HAP-1 (cell line): Measurements from ENCODE around the gene PHKG2.
"Not testable (repeated sequence)": the region's sequence is repeated elsewhere in the genome, so short reads cannot be mapped to it uniquely, and the experiment has no call there.

Experiments used
- DNase-seq, 2 experiments: peaks; one replicate each; pipeline ENCODE4 v3.0.0-alpha.2; 2016 to 2020; ENCODE audit warnings: low spot score in 2 of 2
- H3K27me3 ChIP-seq: fragments of 250-450 bp; sonication (Bioruptor Pico); 2 replicates; pipeline ENCODE4 v1.5.1; 2020; ENCODE audit warnings: low read depth, mild to moderate bottlenecking, moderate library complexity
- H3K36me3 ChIP-seq: fragments of 250-450 bp; sonication (Bioruptor Pico); replicated peaks from 2 replicates; pipeline ENCODE4 v1.5.1; 2020; ENCODE audit warnings: mild to moderate bottlenecking
- H3K4me1 ChIP-seq: fragments of 250-450 bp; sonication (Bioruptor Pico); 2 replicates; pipeline ENCODE4 v1.5.1; 2020; ENCODE audit warnings: mild to moderate bottlenecking
- H3K4me3 ChIP-seq: fragments of 250-450 bp; sonication (Bioruptor Pico); 2 replicates; pipeline ENCODE4 v1.5.1; 2020; ENCODE audit warnings: mild to moderate bottlenecking, moderate library complexity
- H3K9me3 ChIP-seq: fragments of 250-450 bp; sonication (Bioruptor Pico); 2 replicates; pipeline ENCODE4 v1.5.1; 2020; ENCODE audit warnings: mild to moderate bottlenecking, moderate library complexity
- in situ Hi-C: fragments of 300-500 bp; cut with MboI; formaldehyde crosslinking; loops from 3 replicates; pipeline ENCODE4 v1.14.3; 2020; ENCODE audit warnings: low sequenced_read_pairs, inconsistent platforms, mixed read lengths

PHKG2 gene, protein sequence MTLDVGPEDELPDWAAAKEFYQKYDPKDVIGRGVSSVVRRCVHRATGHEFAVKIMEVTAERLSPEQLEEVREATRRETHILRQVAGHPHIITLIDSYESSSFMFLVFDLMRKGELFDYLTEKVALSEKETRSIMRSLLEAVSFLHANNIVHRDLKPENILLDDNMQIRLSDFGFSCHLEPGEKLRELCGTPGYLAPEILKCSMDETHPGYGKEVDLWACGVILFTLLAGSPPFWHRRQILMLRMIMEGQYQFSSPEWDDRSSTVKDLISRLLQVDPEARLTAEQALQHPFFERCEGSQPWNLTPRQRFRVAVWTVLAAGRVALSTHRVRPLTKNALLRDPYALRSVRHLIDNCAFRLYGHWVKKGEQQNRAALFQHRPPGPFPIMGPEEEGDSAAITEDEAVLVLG

DNA sequence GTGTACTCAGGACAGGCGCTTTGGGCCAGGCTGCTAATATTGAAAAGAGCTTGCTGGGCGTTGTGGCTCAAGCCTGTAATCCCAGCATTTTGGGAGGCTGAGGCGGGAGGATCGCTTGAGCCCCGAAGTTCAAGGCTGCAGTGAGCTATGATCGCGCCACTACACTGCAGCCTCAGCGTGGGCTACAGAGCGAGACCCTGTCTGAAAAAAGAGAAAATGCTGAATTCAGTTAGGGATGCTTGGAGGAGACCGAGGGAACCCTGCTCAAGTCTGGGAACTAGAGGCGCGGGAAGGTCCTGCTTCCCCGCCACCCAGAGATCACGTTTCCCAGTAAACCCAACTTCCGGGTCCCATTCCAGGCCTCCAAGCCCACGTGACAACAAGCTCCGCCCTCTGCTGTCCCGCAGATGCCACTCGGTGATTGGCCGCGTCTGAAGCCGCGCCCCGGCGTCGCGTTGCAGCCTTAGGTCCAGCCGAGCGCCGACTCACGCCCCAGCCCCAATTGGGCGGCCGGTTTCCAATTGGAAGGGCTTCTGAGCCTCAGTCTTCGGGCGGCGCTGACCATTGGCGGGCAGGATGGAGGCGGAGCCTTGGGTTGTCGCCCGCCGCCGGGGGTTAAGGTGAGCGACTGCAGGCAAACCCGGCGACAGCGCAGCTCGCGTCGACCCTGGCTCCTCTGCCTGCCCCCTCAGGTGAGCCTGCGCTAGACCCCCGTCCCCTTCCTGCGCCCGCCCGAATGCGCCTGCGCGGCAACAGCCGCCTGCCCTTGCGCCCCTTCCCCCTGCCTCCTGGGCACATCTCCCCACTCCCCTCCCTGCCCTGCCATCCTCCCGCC lies at the start of gene PHKG2:
TSS of gene PHKG2 (plus strand) at position 627 of the 835 bp plus-strand sequence. CDS start 396 bp downstream, outside the sequence.
- DNase-seq, result peak; percentile 98 to 100
- no peaks in the 10 kb centered on the region for H3K9me3 ChIP-seq
- peaks cover 11% of the 10 kb centered on the region for H3K4me1 ChIP-seq
- H3K27me3 ChIP-seq, result no peaks in the 10 kb centered on the region
- peaks cover 27% of the 10 kb centered on the region for H3K36me3 ChIP-seq
- in situ Hi-C loops, result no loop called here
- H3K4me3 ChIP-seq, result peak within 1 kb of the TSS; percentile 79

DNA sequence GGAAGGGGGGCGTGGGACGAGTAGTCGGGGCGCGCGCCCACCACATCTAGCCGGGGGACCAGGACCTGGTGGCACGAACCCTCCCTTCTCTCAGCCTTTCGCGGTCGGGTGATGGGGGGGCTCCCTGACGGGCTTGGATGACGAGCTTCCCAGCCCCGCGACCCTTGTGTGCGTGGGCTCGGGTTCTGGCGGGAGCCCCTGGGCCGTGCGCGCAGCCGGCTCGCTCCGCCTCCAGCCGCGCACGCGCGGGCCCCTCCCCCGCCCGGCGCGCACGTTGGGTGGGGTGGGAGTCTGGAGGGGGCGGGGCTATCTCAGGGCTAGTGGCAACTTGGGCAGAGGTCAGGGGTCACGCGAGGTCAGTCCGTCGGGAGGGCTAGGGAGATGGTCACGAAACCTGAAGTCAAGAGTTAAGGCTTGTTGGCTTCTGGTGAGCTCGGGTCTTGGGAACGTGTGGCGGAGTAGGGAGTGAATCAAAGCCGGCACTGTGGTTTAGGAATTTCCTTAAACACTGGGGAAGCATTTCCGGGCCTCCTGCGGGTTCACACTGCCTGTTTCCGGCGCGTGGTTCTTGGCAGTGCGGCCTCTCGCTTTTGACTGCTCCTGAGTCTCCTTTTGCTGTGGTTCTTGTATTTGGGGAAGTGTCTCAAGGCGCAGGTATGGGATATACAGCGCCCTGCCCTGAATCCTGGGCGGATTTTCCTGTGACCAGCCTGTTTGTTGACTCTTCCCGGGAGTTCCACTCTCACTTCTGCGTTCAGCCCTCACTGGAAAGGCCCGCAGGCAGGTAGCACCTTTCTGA lies 49.2 kb upstream of the PHKG2 start, which contains the start of gene SRCAP:
TSS of gene SRCAP (plus strand) at position 356 of the 799 bp plus-strand sequence. CDS start 1,654 bp downstream, outside the sequence.
- Histone ChIP-seq H3K9me3 (no peaks in the 10 kb centered on the region), H3K4me3 (peak within 1 kb of the TSS; percentile 97), H3K4me1 (peaks cover 10% of the 10 kb centered on the region), H3K27me3 (no peaks in the 10 kb centered on the region), H3K36me3 (peaks cover 40% of the 10 kb centered on the region)
- DNase-seq, result peak; percentile 70 to 90
- in situ Hi-C loops, result loop anchor here (10.0 kb wide), 1 partner anchor 264 kb away; the partner anchor contains the start of gene DCTPP1

DNA sequence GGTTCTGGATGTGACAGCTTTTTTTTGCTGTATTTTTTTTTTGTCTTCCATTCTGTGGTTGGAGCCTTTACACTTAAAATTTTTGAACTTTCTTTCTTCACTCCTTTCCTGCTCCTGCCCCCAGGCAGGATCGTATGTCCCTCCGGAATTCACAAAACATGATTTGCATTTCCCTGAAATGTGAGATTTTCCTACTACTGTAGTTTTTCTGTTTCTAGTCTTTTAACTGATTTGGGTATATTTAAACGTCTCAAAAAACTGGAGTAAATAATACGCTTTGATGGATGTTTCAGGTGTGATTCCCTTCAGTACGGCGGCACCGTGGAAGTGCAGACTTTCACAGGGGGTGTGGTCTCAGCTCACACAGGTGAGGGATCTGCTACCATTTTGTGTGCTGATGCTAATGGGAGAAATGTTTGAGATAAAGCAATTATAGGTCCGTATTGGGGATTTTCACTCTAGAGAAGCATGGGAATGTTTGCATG lies 48.6 kb upstream of the PHKG2 start:
- no peaks in the 10 kb centered on the region for H3K9me3 ChIP-seq
- H3K27me3 ChIP-seq, result no peaks in the 10 kb centered on the region
- no peak for DNase-seq
- peaks cover 46% of the 10 kb centered on the region for H3K36me3 ChIP-seq
- in situ Hi-C loops, result loop anchor here (10.0 kb wide), 1 partner anchor 265 kb away; the partner anchor contains the start of gene DCTPP1
- H3K4me1 ChIP-seq, result peaks cover 10% of the 10 kb centered on the region
- H3K4me3 ChIP-seq, result peak overlapping the region; percentile 97

GRCh38 chr16:30700491-30700890 lies 47.7 kb upstream of the PHKG2 start:
- Histone ChIP-seq H3K4me1 (peaks cover 10% of the 10 kb centered on the region), H3K27me3 (no peaks in the 10 kb centered on the region), H3K9me3 (no peaks in the 10 kb centered on the region), H3K4me3 (peak overlapping the region; percentile 97), H3K36me3 (peaks cover 54% of the 10 kb centered on the region)
- no peak for DNase-seq
- in situ Hi-C loops, result no loop called here

DNA sequence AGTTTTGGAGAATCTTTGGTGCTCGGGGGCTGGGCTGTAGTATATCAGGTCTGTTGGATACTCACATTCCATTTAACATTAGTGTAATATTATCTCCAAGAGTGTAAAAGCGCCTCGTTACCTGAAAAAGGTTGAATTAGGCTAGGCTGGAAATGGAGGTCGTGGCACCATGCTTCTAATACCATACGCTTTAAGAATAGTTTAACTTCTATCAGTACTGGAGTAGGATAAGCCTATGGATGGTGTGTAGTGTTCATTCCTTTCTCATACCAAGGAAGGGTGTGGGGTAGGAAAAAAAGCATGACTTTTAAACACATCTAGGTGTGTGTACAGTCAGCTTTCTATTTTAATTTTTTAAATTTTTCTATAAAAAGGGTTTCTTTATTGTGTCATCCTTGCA lies 47.3 kb upstream of the PHKG2 start:
- Histone ChIP-seq H3K27me3 (no peaks in the 10 kb centered on the region), H3K9me3 (no peaks in the 10 kb centered on the region), H3K36me3 (peaks cover 58% of the 10 kb centered on the region), H3K4me1 (peaks cover 10% of the 10 kb centered on the region), H3K4me3 (no peak overlapping the region)
- no peak for DNase-seq
- in situ Hi-C loops, result no loop called here

DNA sequence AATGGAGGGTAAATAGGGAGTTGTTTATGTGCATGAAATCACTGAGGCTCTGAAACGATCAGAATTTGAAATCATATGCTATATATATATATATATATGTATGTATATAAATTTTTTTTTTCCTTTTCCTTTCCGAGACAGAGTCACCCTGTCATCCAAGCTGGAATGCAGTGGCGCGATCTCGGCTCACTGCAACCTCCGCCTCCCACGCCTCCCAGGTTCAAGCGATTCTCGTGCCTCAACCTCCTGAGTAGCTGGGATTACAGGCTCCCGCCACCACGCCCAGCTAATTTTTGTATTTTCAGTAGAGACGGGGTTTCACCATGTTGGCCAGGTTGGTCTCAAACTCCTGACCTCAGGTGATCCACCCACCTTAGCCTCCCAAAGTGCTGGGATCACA lies 45.2 kb upstream of the PHKG2 start:
- H3K36me3 ChIP-seq, result peaks cover 79% of the 10 kb centered on the region
- in situ Hi-C loops, H3K4me1 ChIP-seq: not testable (repeated sequence)

GRCh38 chr16:30703971-30704370 lies 44.3 kb upstream of the PHKG2 start:
- H3K36me3 ChIP-seq, result peaks cover 88% of the 10 kb centered on the region
- no peaks in the 10 kb centered on the region for H3K27me3 ChIP-seq
- no peak overlapping the region for H3K4me3 ChIP-seq
- in situ Hi-C loops, result no loop called here
- no peaks in the 10 kb centered on the region for H3K9me3 ChIP-seq
- no peak for DNase-seq
- peaks cover 6% of the 10 kb centered on the region for H3K4me1 ChIP-seq

More for the DNA sequence above, 45.2 kb upstream of the PHKG2 start:
- H3K4me3 ChIP-seq, H3K27me3 ChIP-seq, DNase-seq, H3K9me3 ChIP-seq: not testable (repeated sequence)

- H3K4me3 ChIP-seq, result no peak overlapping the region
- H3K36me3 ChIP-seq, result peaks cover 93% of the 10 kb centered on the region
- no peaks in the 10 kb centered on the region for H3K27me3 ChIP-seq
- no peaks in the 10 kb centered on the region for H3K9me3 ChIP-seq
- DNase-seq, result no peak
- in situ Hi-C loops, result no loop called here
- no peaks in the 10 kb centered on the region for H3K4me1 ChIP-seq
Observed at GRCh38 chr16:30706046-30706445, 42.2 kb upstream of the PHKG2 start.

DNA sequence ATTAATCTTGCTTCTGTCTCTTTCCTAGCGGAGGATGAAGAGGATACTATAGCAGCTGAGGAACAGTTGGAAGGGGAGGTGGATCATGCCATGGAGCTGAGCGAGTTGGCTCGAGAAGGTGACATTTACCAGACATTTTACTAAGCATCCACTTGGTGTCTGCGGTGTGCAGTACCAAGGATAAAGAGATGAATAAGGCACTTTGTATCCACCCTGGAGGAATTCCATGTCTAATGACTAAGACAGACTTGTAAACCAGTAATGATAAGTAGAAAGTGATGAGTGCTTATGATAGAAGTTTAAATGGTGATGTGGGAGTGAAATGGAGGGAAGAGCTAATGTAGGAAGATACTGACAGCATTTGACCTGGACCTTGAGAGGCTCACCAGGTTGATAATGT lies 37.3 kb upstream of the PHKG2 start:
- peaks cover 94% of the 10 kb centered on the region for H3K36me3 ChIP-seq
- H3K4me1 ChIP-seq, result no peaks in the 10 kb centered on the region
- no peaks in the 10 kb centered on the region for H3K9me3 ChIP-seq
- no peak for DNase-seq
- no peaks in the 10 kb centered on the region for H3K27me3 ChIP-seq
- in situ Hi-C loops, result no loop called here
- no peak overlapping the region for H3K4me3 ChIP-seq

DNA sequence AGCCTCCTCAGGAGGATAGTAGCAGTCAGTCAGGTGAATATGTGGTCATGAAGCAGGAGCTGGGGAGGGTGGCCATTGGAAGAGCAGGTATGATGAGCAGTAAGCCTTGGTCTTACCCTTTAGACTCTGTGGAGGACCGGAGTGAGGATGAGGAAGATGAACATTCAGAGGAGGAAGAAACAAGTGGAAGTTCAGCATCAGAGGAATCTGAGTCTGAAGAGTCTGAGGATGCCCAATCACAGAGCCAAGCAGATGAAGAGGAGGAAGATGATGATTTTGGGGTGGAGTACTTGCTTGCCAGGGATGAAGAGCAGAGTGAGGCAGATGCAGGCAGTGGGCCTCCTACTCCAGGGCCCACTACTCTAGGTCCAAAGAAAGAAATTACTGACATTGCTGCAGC lies 36.5 kb upstream of the PHKG2 start:
- H3K9me3 ChIP-seq, result no peaks in the 10 kb centered on the region
- H3K36me3 ChIP-seq, result peaks cover 94% of the 10 kb centered on the region
- DNase-seq, result no peak
- H3K4me1 ChIP-seq, result no peaks in the 10 kb centered on the region
- in situ Hi-C loops, result no loop called here
- no peaks in the 10 kb centered on the region for H3K27me3 ChIP-seq
- H3K4me3 ChIP-seq, result no peak overlapping the region

GRCh38 chr16:30715750-30716445 lies 32.3 kb upstream of the PHKG2 start:
- Histone ChIP-seq H3K4me3 (no peak overlapping the region), H3K4me1 (no peaks in the 10 kb centered on the region)

GRCh38 chr16:30720086-30720485 lies 28.1 kb upstream of the PHKG2 start:
- Histone ChIP-seq H3K4me1 (no peaks in the 10 kb centered on the region), H3K36me3 (peaks cover 90% of the 10 kb centered on the region), H3K9me3 (no peaks in the 10 kb centered on the region), H3K27me3 (no peaks in the 10 kb centered on the region), H3K4me3 (no peak overlapping the region)
- in situ Hi-C loops, result no loop called here
- no peak for DNase-seq

More at GRCh38 chr16:30715750-30716445, 32.3 kb upstream of the PHKG2 start:
- in situ Hi-C loops, result no loop called here
- DNase-seq, result no peak
- no peaks in the 10 kb centered on the region for H3K27me3 ChIP-seq
- peaks cover 85% of the 10 kb centered on the region for H3K36me3 ChIP-seq
- no peaks in the 10 kb centered on the region for H3K9me3 ChIP-seq

DNA sequence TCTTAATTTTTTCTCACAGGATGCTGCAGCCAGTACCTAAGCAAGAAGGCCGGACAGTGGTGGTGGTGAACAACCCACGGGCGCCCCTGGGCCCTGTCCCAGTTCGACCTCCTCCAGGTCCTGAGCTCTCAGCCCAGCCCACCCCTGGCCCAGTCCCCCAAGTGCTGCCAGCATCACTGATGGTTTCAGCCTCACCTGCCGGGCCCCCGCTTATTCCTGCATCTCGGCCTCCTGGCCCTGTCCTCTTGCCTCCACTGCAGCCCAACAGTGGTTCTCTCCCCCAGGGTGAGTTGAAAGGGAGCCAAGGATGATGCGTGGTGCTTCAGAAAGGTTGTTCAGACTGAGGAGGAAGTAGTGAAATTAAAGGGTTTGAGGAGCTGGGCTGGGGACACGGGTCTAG lies 27.5 kb upstream of the PHKG2 start:
- no peak for DNase-seq
- H3K9me3 ChIP-seq, result no peaks in the 10 kb centered on the region
- in situ Hi-C loops, result no loop called here
- no peaks in the 10 kb centered on the region for H3K27me3 ChIP-seq
- no peak overlapping the region for H3K4me3 ChIP-seq
- H3K4me1 ChIP-seq, result no peaks in the 10 kb centered on the region
- peaks cover 89% of the 10 kb centered on the region for H3K36me3 ChIP-seq
